Stimulated activated CD8-positive, alpha-beta memory T cell treated with anti-CD3 and anti-CD28 coated beads, Interleukin-15, amount 100 ng/mL, for 4 hours (primary cell): ENCODE data around the gene PRSS48.
"Not testable (repeated sequence)": the region's sequence is repeated elsewhere in the genome, so short reads cannot be mapped to it uniquely, and the experiment has no call there.

ENCODE experiments used
- DNase-seq, 2 donors: peaks; one replicate each; pipeline ENCODE4 v3.0.0-alpha.2; 2020; ENCODE audit warnings: low read depth in 2 of 2

Gene PRSS48

DNA sequence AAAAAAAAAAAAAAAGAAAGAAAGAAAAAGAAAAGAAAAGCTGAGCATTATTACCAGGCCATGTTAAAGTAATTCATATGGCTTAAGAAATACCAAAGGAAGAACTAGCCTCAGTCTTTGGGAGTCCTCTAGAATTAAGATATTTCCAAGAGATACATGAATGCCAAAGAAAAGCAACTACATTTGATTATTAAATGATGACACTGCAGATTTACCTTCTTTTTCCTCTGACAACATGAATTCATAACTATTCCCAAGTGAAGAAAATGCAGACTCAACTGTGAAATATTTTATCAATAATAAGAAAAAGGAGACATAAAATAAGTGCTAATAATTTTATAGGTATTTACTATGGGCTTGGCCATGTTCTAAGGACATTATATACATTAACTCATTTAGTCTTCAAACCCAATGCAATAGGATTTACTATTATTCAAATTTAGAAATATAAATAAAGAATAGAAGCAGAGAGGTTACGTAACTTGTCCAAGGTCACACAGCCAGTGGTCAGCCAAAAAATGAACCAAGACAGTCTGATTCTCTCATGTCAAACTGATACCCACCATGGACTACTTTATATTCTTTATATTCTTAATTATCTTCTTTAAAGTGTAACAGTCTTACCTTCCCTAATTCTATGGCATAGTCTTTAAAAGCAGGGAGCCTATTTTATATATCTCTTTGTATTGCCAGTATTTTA, 41.5 kb downstream of the PRSS48 start:
- DNase-seq, result no peak

DNA sequence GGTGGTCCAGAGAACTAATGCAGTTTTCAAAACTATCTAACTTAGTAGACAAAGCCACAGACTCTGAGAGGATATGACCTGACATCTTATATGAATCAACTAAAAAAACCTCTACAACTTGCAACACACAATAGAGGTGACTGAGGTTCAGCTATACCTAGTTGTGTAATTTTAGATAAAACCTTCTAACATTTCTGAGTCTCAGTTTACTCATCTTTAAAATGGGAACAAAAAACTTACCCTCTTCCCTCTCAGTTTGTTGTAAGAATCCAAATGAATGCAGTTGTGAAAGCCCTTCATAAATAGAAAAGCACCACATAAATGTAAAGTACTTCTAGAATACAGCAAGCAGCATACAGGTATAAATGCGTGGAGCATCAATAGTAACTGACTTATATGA, 42.5 kb downstream of the PRSS48 start:
- no peak for DNase-seq

DNA sequence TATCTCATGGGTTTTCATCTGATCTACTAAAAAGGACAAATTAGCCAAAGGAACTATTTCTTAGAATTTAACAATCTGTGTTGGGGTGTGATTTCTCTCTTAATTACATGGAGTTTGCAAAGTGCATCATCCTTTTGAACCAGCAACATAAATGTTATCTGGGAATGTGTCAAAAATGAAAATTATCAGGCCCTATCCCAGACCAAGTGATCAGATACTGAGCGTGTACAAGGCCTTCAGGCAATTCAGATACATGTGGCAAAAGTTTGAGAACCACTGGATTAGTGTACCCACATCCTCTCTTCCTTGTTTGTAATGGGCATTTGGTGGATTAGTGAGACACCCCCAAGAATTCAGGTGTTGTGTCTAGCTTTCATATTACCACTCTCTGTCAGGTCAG, 44.6 kb downstream of the PRSS48 start:
- DNase-seq, result no peak

DNA sequence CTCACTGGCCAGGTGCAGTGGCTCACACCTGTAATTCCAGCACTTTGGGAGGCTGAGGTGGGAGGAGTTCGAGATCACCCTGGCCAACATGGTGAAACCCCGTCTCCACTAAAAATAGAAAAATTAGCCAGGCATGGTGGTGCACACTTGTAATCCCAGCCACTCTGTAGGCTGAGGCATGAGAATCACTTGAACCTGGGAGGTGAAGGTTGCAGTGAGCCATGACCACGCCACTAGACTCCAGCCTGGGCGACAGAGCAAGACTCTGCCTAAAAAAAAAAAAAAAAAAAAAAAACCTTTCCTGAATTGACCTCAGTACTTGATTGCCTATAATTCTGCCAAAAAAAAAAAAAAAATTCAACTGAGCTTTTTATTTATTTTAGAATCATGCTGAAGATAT, 45.2 kb downstream of the PRSS48 start:
- DNase-seq, result not testable (repeated sequence)

DNA sequence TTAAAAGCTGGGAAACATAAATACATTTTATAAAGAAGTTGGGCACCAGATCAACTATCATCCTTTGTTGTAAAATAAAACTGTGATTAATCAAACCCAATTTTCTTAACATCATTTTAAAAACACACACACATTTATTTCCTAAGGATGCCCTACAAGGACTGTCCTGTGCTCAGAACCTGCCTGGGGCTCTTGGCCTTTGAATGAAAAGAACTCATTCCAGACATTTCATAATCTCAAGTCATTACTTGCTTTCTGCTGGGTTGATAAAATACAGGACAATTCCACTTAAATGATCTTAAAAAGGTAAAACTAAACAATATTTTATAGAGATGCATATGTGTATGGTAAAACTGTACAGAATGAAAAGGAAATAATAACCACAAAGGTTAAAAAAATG, 45.6 kb downstream of the PRSS48 start:
- no peak for DNase-seq

DNA sequence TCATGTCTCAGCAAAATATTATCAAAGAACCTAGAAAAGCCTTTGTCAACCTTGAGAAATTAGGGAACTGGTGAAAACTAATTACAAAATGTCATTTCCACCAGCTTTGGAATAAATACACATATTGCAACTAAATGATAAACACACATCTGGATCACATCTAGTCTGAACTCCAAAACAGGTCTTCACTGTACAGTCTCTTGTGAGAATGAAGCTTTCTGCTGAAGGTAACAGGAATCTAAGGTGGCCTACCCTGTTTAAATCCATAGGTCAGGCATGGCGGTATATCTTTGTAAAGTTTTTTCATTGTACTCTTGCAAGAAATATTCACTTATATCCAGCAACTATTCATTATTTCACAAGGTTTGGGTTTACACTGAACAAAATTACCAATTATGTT, 46.7 kb downstream of the PRSS48 start:
- DNase-seq, result no peak

DNA sequence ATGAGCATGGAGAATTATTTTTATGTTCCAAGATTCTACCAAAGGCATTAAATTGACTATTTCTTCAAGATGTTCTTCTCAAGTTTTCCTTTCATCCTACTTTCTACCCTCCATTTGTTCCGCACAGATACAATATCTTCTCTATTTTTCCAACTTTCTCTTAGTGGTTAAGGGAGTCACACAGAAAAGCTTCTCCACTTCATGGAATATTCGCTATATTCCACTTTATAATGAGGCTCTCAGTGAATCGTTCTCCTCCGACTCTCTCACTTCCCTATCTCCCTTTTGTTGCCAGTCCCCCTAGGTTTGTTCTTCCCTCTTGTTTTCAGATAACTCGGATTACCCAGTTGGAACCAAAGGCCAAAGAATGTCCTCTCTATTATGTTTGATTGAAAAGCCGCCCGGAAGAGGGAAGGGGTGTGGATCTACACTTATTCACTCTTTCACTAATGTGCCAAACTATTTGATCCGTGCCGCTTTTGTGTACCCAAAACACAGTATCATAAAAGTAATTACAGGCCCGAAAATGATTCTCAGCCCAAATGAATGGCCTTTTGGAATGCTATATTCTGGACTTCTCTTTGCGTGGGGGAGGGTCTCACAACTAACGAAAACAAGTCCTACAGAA, 47.3 kb downstream of the PRSS48 start:
- DNase-seq, result no peak

DNA sequence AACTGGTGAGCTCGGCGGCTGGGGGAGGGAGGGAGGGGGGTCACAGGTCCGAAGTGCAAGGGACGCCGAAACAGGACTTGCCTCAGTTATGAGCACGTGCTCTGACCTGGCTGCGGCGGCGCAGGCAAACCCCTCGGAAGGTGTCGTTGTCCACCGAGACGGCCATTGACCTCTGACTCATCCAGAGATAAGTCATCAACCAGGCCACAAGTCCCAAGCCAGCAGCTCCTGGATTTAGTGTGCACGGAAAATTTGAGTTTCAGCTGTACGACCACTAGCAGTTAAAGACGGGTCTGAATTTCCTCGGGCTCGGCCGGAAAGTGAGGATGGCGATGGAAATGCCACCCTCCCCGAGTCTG, 47.8 kb downstream of the PRSS48 start:
- no peak for DNase-seq

DNA sequence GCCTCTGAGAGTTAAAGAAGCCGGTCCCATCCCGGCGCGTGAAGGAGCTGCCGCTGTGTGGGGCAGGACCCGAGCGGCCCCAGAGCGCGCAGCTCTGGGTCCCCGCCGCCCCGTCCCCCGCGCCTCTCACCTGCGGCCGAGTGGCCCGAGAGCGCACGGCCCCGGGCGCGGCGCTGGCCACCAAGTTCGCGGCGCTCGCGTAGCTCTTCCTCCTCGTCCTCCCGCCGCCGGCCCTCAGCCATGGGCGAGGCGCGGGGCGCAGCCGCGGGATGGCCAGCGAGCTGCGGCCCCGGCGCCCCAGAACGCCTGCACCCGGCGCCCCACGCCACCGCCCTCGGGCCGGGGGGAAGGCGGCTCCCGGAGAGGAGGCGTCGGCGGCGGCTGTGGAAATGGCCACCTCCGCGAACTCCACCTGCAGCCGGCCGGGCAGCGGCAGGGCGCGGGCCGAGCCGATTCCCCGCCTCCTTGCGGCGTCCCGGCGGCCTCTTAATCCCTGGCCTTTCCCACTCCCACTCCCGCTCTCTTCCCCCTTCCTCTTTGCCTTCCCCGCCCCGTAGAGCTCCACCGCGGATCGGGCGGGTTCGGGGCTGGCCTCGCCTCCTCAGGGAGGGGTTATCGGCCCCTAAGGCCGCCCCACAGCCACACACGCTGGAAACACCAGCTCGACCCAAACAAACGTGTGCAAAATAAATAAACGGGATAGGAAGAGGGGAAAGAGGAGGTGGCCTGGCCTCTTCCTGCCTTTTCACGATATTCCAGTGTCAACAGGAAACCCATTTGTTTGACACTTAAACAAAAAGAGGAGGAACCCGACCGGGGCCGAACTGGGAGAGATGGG, 48.4 kb downstream of the PRSS48 start, which contains the start of gene SH3D19:
Gene SH3D19, minus strand, starts transcription at position 495 of the 838 bp plus-strand sequence. Its CDS starts 253 bp downstream, at position 242.
- DNase-seq, result no peak

DNA sequence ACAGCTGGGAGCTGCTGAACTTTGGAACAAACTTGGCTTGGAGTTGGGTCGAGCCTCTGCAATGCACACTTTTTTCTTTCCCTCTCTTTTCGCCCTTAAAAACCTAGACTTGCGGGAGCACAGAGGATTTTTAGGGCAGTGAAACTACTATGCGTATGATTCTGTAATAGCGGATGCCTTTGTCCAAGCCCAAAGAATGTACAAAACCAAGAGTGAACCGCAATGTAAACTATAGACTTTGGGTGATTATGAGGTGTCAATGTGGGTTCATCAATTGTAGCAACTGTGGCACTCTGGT, 48.9 kb downstream of the PRSS48 start:
- DNase-seq, result no peak

DNA sequence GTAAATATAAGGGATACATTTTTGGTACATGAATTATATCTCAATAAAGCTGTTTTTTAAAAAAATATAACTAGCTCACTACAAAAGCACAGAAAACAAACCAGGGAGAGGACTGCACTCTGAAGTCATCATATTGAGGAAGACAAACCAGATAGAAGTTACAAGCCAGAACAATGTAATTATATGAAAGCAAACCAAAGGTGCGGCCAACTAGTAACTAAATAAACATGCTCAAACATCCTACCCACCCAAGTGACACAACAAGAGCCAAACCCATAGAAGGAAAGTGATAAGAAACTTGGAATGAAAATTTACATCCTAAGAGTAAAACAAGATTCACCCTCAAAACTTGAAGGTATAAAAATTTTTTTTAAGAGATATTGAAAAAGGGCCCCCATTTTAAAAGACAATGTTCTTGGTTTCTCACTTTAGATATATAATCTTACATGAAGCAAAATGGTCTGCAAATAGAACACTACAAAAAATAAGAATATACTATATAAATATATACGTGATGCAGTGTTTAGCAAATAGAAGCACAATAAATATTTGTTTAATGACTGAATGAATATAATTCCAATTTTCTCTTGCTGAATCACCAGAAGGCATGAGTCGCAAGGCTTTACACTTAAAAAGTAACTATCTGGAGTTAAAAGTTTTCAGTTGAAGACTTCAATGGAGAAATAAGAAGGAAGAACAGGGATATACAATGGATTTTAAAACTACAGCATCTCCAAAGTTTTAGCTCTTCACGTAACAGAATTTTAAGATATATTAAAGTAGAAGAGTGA, 52.5 kb downstream of the PRSS48 start:
- no peak for DNase-seq

DNA sequence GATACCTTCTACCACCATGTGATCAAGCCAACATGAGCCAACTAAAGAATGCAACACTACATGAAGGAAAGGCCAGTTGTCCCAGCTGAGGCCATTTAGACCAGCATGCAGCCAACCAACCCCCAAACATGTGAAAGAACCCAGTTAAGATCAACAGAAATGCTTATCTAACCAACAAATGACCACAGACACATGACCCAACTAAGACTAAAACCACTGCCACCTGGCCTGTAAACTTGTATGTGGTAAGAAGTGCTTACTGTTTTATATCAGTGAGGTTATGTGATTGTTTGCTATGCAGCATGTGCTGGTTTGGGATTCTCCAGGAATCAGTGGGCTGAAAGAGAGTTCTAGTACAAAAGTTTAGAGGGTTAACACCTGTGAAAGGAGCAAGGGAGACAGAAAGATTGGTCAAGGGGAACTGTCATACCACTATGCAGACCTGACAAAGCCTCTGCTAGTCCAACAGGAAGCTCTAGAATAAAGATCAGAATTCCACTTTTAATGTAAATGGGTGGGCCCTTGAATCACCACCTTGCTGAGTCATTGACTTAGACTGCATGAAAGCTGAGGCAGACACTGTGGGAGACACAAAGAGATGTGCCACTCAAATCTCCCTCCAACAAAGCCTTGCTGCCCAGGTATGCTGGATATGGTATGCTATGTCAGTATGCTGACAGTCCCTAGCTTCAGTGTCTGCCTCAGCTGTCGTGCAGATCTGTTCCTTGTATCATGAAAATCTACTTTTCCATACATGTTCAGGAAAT, 54.5 kb downstream of the PRSS48 start:
- DNase-seq, result no peak

DNA sequence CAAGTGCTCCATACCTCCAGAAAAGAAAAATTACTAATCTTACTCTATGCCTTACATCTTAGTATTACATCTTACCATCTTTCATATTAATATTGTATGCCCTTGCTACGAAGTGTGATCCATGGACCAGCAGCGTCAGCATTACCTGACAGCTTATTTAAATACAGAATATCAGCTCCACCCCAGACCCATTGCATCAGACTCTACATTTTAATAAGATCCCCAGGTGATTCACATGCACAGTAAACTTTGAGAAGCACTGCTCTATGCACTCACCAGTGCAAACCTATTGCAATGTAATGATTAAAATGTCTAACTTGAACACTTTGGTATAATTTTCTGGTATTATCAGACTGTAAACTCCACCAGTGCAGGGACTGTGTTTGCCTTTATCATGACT, 62.5 kb downstream of the PRSS48 start:
- DNase-seq, result no peak

DNA sequence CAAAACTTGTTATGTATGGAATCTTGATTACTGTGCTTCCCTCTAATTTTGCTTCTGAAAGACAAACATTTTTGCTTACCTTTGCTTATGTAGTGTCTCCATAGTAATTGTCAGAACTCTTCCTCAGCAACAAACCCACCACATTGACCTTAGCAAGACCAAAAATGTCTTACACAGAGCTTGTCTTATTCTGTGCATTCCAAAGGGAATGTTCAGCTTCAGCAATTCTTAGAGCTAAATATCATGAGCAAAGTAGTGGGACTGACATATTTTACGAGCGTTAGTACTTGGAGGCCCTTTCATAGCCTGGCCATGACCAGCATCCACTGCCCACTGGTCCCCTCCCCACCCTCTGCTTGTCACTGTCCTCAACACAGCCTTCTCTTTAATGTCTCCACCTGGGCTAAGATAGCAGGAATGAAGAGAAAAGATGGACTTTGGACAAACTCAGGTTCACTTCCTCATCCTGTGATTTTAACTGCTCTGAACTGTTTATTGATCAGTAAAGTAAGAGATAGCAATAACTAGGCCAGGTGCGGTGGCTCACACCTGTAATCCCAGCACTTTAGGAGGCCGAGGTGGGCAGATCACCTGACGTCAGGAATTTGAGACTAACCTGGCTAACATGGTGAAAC, 63.9 kb downstream of the PRSS48 start:
- DNase-seq, result no peak
